ENCODE data around the gene TBC1D14. TPM values are rescaled to one million over a fixed set of nuclear protein-coding genes. Genes with fewer than 3 reads are reported as not detected.

TBC1D14 gene
- total and polyA plus RNA-seq, 2 donors from 2014 or later: 44.9 to 77.7 TPM

DNA sequence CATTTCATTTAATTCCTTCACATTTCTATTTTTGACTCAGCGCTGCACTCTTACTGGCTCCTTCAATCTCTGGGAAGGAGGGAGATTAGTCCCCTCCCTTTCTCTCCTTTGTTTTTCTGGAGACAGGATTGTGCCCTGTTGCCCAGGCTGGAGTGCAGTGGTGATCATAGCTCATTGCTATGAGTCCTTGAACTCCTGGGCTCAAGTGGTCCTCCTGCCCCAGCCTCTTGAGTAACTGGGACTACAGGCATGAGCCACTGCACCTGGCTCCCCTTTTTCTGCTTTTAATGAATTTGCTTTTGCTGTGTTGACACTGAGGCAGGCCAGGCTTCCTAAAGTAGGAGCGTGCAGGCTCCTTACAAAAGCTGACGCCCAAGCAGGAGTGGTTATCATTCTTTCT is 10.5 kb downstream of the TBC1D14 start:
- DNase-seq (no peak), FAIRE-seq (no peak)
- Histone ChIP-seq H3K4me1 (ENCODE audit: control insufficient read depth in 2 of 3, insufficient read depth in 2 of 3, low read depth in 1 of 3, low read length in 3 of 3) (peaks cover 2 to 38% (median 27%) of the 10 kb centered on the region in 3 donors), H3K4me3 (ENCODE audit: low read length in 3 of 3) (no peak overlapping the region), H3K9me3 (ENCODE audit: control insufficient read depth in 2 of 3, insufficient read depth in 1 of 3, low read length in 3 of 3) (no peaks in the 10 kb centered on the region), H3K27ac (ENCODE audit: low read depth in 2 of 2, low read length in 2 of 2) (no peak overlapping the region), H3K9ac (ENCODE audit: low read length in 3 of 3) (no peak overlapping the region), H3K27me3 (ENCODE audit: control insufficient read depth, insufficient read depth, low read length) (no peaks in the 10 kb centered on the region), H3K36me3 (ENCODE audit: control insufficient read depth in 2 of 3, insufficient read depth in 3 of 3, low read length in 3 of 3) (peaks cover 0 to 13% (median 13%) of the 10 kb centered on the region in 3 donors)
- intact Hi-C loops (cut with DNase I): no loop called here
- TF ChIP-seq, protein P1, sequence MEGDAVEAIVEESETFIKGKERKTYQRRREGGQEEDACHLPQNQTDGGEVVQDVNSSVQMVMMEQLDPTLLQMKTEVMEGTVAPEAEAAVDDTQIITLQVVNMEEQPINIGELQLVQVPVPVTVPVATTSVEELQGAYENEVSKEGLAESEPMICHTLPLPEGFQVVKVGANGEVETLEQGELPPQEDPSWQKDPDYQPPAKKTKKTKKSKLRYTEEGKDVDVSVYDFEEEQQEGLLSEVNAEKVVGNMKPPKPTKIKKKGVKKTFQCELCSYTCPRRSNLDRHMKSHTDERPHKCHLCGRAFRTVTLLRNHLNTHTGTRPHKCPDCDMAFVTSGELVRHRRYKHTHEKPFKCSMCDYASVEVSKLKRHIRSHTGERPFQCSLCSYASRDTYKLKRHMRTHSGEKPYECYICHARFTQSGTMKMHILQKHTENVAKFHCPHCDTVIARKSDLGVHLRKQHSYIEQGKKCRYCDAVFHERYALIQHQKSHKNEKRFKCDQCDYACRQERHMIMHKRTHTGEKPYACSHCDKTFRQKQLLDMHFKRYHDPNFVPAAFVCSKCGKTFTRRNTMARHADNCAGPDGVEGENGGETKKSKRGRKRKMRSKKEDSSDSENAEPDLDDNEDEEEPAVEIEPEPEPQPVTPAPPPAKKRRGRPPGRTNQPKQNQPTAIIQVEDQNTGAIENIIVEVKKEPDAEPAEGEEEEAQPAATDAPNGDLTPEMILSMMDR (IDR thresholded peaks at IDR 0.05; ENCODE audit: borderline replicate concordance, extremely low read depth, insufficient read depth): no peak

- intact Hi-C loops (cut with DNase I): no loop called here
Observed at GRCh38 chr4:6923507-6923906, 13.9 kb downstream of the TBC1D14 start.

GRCh38 chr4:6924361-6924779 is 14.7 kb downstream of the TBC1D14 start:
- TF ChIP-seq, protein P1 (IDR thresholded peaks at IDR 0.05; ENCODE audit: borderline replicate concordance, extremely low read depth, insufficient read depth): no peak
- peaks cover 0 to 44% (median 23%) of the 10 kb centered on the region in 3 donors for H3K4me1 ChIP-seq (ENCODE audit: control insufficient read depth in 2 of 3, insufficient read depth in 2 of 3, low read depth in 1 of 3, low read length in 3 of 3)
- H3K27me3 ChIP-seq (ENCODE audit: control insufficient read depth, insufficient read depth, low read length): no peaks in the 10 kb centered on the region
- intact Hi-C loops (cut with DNase I): no loop called here
- no peak overlapping the region for H3K4me3 ChIP-seq (ENCODE audit: low read length in 3 of 3)
- H3K27ac ChIP-seq (ENCODE audit: low read depth in 2 of 2, low read length in 2 of 2): no peak overlapping the region
- DNase-seq (no peak), FAIRE-seq (no peak)
- H3K9me3 ChIP-seq (ENCODE audit: control insufficient read depth in 2 of 3, insufficient read depth in 1 of 3, low read length in 3 of 3): no peaks in the 10 kb centered on the region
- H3K9ac ChIP-seq (ENCODE audit: low read length in 3 of 3): no peak overlapping the region
- peaks cover 0 to 18% (median 16%) of the 10 kb centered on the region in 3 donors for H3K36me3 ChIP-seq (ENCODE audit: control insufficient read depth in 2 of 3, insufficient read depth in 3 of 3, low read length in 3 of 3)

More at GRCh38 chr4:6923507-6923906, 13.9 kb downstream of the TBC1D14 start:
- no peak for DNase-seq
- Histone ChIP-seq H3K4me1 (ENCODE audit: control insufficient read depth in 2 of 3, insufficient read depth in 2 of 3, low read depth in 1 of 3, low read length in 3 of 3) (peaks cover 0 to 36% (median 15%) of the 10 kb centered on the region in 3 donors), H3K27me3 (ENCODE audit: control insufficient read depth, insufficient read depth, low read length) (no peaks in the 10 kb centered on the region), H3K36me3 (ENCODE audit: control insufficient read depth in 2 of 3, insufficient read depth in 3 of 3, low read length in 3 of 3) (peaks cover 0 to 18% (median 16%) of the 10 kb centered on the region in 3 donors), H3K27ac (ENCODE audit: low read depth in 2 of 2, low read length in 2 of 2) (no peak overlapping the region), H3K9ac (ENCODE audit: low read length in 3 of 3) (no peak overlapping the region), H3K4me3 (ENCODE audit: low read length in 3 of 3) (no peak overlapping the region), H3K9me3 (ENCODE audit: control insufficient read depth in 2 of 3, insufficient read depth in 1 of 3, low read length in 3 of 3) (no peaks in the 10 kb centered on the region)
- no peak for FAIRE-seq
- TF ChIP-seq, protein P1 (IDR thresholded peaks at IDR 0.05; ENCODE audit: borderline replicate concordance, extremely low read depth, insufficient read depth): no peak

- Histone ChIP-seq H3K4me3 (ENCODE audit: low read length in 3 of 3) (no peak overlapping the region), H3K27ac (ENCODE audit: low read depth in 2 of 2, low read length in 2 of 2) (peak overlapping the region in 1 of 2 donors; percentile 93), H3K36me3 (ENCODE audit: control insufficient read depth in 2 of 3, insufficient read depth in 3 of 3, low read length in 3 of 3) (peaks cover 0 to 18% (median 16%) of the 10 kb centered on the region in 3 donors), H3K9me3 (ENCODE audit: control insufficient read depth in 2 of 3, insufficient read depth in 1 of 3, low read length in 3 of 3) (no peaks in the 10 kb centered on the region), H3K9ac (ENCODE audit: low read length in 3 of 3) (no peak overlapping the region), H3K4me1 (ENCODE audit: control insufficient read depth in 2 of 3, insufficient read depth in 2 of 3, low read depth in 1 of 3, low read length in 3 of 3) (peaks cover 3 to 54% (median 29%) of the 10 kb centered on the region in 3 donors), H3K27me3 (ENCODE audit: control insufficient read depth, insufficient read depth, low read length) (no peaks in the 10 kb centered on the region)
- TF ChIP-seq, protein P1 (IDR thresholded peaks at IDR 0.05; ENCODE audit: borderline replicate concordance, extremely low read depth, insufficient read depth): no peak
- intact Hi-C loops (cut with DNase I): no loop called here
- FAIRE-seq (no peak), DNase-seq (no peak)
Observed at GRCh38 chr4:6925357-6925836, 15.8 kb downstream of the TBC1D14 start.

Measured in kidney (tissue), 14 donors.